Nephron progenitor cell (in vitro differentiated cells): ENCODE results near the gene PID1.

Experiments used
- DNase-seq: peaks from one replicate; pipeline ENCODE4 v3.0.0; 2021
- H3K27ac Mint-ChIP-seq: 2 replicates; pipeline ENCODE4 v1.8.0; 2021; ENCODE audit warnings: mild to moderate bottlenecking, moderate library complexity, mixed read lengths
- H3K27me3 Mint-ChIP-seq: 2 replicates; pipeline ENCODE4 v1.8.0; 2021; ENCODE audit warnings: mild to moderate bottlenecking, low read depth, mixed read lengths; ENCODE audit not compliant: poor library complexity
- H3K36me3 Mint-ChIP-seq: 2 replicates; pipeline ENCODE4 v1.8.0; 2021; ENCODE audit warnings: low read depth, mixed read lengths
- H3K4me1 Mint-ChIP-seq: 2 replicates; pipeline ENCODE4 v1.8.0; 2021; ENCODE audit warnings: mixed read lengths
- H3K4me3 Mint-ChIP-seq: 2 replicates; pipeline ENCODE4 v1.8.0; 2021; ENCODE audit warnings: mild to moderate bottlenecking, moderate library complexity, mixed read lengths
- H3K9me3 Mint-ChIP-seq: 2 replicates; pipeline ENCODE4 v1.8.0; 2021; ENCODE audit warnings: mild to moderate bottlenecking, moderate library complexity, mixed read lengths
- CTCF ChIP-seq: fragments of 200-600 bp; sonication (generic); IDR thresholded peaks from 2 replicates; pipeline ENCODE4 v1.5.0; 2021; ENCODE audit warnings: antibody characterized with exemption

PID1 gene

GRCh38 chr2:229124136-229124535 lies 147.0 kb downstream of the PID1 start:
- no peaks in the 10 kb centered on the region for H3K4me1 Mint-ChIP-seq
- H3K36me3 Mint-ChIP-seq: no peaks in the 10 kb centered on the region
- H3K27me3 Mint-ChIP-seq: no peaks in the 10 kb centered on the region
- peaks cover 4% of the 10 kb centered on the region for H3K9me3 Mint-ChIP-seq
- no peak overlapping the region for H3K4me3 Mint-ChIP-seq
- TF ChIP-seq CTCF: no peak
- no peak overlapping the region for H3K27ac Mint-ChIP-seq
- no peak for DNase-seq

- H3K4me3 Mint-ChIP-seq: no peak overlapping the region
- DNase-seq: no peak
- H3K4me1 Mint-ChIP-seq: no peaks in the 10 kb centered on the region
- no peaks in the 10 kb centered on the region for H3K36me3 Mint-ChIP-seq
- no peaks in the 10 kb centered on the region for H3K9me3 Mint-ChIP-seq
- H3K27ac Mint-ChIP-seq: no peak overlapping the region
- H3K27me3 Mint-ChIP-seq: no peaks in the 10 kb centered on the region
- TF ChIP-seq CTCF: no peak
Measured at GRCh38 chr2:229118927-229119326, 152.2 kb downstream of the PID1 start.

- DNase-seq: no peak
- no peak overlapping the region for H3K27ac Mint-ChIP-seq
- H3K4me3 Mint-ChIP-seq: no peak overlapping the region
- H3K36me3 Mint-ChIP-seq: no peaks in the 10 kb centered on the region
- H3K4me1 Mint-ChIP-seq: no peaks in the 10 kb centered on the region
- no peaks in the 10 kb centered on the region for H3K27me3 Mint-ChIP-seq
- TF ChIP-seq CTCF: no peak
- no peaks in the 10 kb centered on the region for H3K9me3 Mint-ChIP-seq
Measured at GRCh38 chr2:229118336-229118735, 152.8 kb downstream of the PID1 start.

- TF ChIP-seq CTCF: no peak
- Mint-ChIP-seq H3K9me3 (no peaks in the 10 kb centered on the region), H3K4me3 (no peak overlapping the region), H3K27ac (no peak overlapping the region), H3K27me3 (peaks cover 8% of the 10 kb centered on the region), H3K4me1 (no peaks in the 10 kb centered on the region), H3K36me3 (no peaks in the 10 kb centered on the region)
- no peak for DNase-seq
Measured at GRCh38 chr2:229111744-229112143, 159.3 kb downstream of the PID1 start.

- no peaks in the 10 kb centered on the region for H3K9me3 Mint-ChIP-seq
- peaks cover 8% of the 10 kb centered on the region for H3K27me3 Mint-ChIP-seq
- H3K36me3 Mint-ChIP-seq: no peaks in the 10 kb centered on the region
- H3K4me3 Mint-ChIP-seq: no peak overlapping the region
- H3K4me1 Mint-ChIP-seq: no peaks in the 10 kb centered on the region
- DNase-seq: no peak
- no peak overlapping the region for H3K27ac Mint-ChIP-seq
- TF ChIP-seq CTCF: no peak
Measured at GRCh38 chr2:229109195-229109594, 161.9 kb downstream of the PID1 start.

GRCh38 chr2:229107601-229108000 lies 163.5 kb downstream of the PID1 start:
- no peak for DNase-seq
- no peak overlapping the region for H3K27ac Mint-ChIP-seq
- TF ChIP-seq CTCF: no peak
- H3K36me3 Mint-ChIP-seq: no peaks in the 10 kb centered on the region
- H3K9me3 Mint-ChIP-seq: no peaks in the 10 kb centered on the region
- no peak overlapping the region for H3K4me3 Mint-ChIP-seq
- H3K4me1 Mint-ChIP-seq: no peaks in the 10 kb centered on the region
- peaks cover 8% of the 10 kb centered on the region for H3K27me3 Mint-ChIP-seq
